ENCODE data around the gene MAPK12. TPM values are rescaled to one million over a fixed set of nuclear protein-coding genes. Genes with fewer than 3 reads are reported as not detected.

The MAPK12 gene
- total RNA-seq, 4 donors from 2014 or later = 3.1 to 5.1 (median 3.7) TPM

- 90 to 95% methylated on average over 17 to 20 of the region's 21 CpGs for WGBS, 2 donors
- intact Hi-C loops (cut with DNase I) = no loop called here
- no peak overlapping the region for H3K4me3 ChIP-seq (replicated peaks in 1 of 3)
- no peak for TF ChIP-seq POLR2A (IDR thresholded peaks at IDR 0.05)
- TF ChIP-seq CTCF (IDR thresholded peaks at IDR 0.05) = no peak
- peaks cover 78 to 83% of the 10 kb centered on the region in 2 donors for H3K36me3 ChIP-seq
- peaks cover 0 to 12% of the 10 kb centered on the region in 2 donors for H3K4me1 ChIP-seq
- no peak overlapping the region for H3K27ac ChIP-seq
- H3K27me3 ChIP-seq = no peaks in the 10 kb centered on the region
- DNase-seq = no peak
- no peaks in the 10 kb centered on the region for H3K9me3 ChIP-seq
Measured at GRCh38 chr22:50286275-50286674, 24.8 kb upstream of the MAPK12 start.

DNA sequence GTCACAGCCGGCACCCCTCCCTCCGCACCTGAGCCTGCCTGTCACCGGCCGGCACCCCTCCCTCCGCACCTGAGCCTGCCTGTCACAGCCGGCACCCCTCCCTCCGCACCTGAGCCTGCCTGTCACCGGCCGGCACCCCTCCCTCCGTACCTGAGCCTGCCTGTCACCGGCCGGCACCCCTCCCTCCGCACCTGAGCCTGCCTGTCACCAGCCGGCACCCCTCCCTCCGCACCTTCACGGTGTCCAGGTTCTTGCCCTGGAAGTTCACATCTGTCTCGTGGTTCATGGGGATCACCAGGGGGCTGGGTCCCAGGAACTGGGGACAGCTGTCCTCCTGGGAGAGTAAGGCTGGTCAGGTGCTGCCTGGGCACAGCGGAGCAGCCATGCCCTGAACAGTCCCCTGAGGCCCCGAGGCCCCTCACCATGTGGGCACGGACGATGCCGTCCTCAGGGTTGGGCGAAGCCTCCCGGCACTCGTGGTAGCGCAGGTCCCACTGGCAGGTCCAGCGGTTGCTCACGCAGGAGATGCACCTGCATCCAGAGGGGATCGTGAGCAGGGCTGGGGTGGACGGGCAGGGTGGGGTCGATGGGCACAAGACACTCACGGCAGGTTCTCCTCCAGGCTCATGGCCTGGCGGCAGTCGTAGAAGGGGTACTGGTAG, 24.2 kb upstream of the MAPK12 start:
- WGBS, 2 donors = 93 to 95% methylated on average over 15 to 18 of the region's 34 CpGs
- no peak for DNase-seq
- H3K36me3 ChIP-seq = peaks cover 84 to 89% of the 10 kb centered on the region in 2 donors

GRCh38 chr22:50284479-50284878, 23.0 kb upstream of the MAPK12 start:
- Histone ChIP-seq H3K4me3 (replicated peaks in 1 of 3) (no peak overlapping the region), H3K36me3 (peaks cover 91 to 92% of the 10 kb centered on the region in 2 donors), H3K4me1 (peaks cover 0 to 12% of the 10 kb centered on the region in 2 donors), H3K27me3 (no peaks in the 10 kb centered on the region), H3K9me3 (no peaks in the 10 kb centered on the region), H3K27ac (no peak overlapping the region)
- 95 to 97% methylated on average over 5 to 11 of the region's 13 CpGs for WGBS, 2 donors
- TF ChIP-seq CTCF (IDR thresholded peaks at IDR 0.05) (no peak), POLR2A (IDR thresholded peaks at IDR 0.05) (no peak)
- intact Hi-C loops (cut with DNase I) = no loop called here
- DNase-seq = no peak

More for the DNA sequence above, 24.2 kb upstream of the MAPK12 start:
- no peaks in the 10 kb centered on the region for H3K9me3 ChIP-seq
- intact Hi-C loops (cut with DNase I) = no loop called here
- no peak overlapping the region for H3K27ac ChIP-seq
- H3K4me3 ChIP-seq (replicated peaks in 1 of 3) = no peak overlapping the region
- no peaks in the 10 kb centered on the region for H3K27me3 ChIP-seq
- peaks cover 0 to 12% of the 10 kb centered on the region in 2 donors for H3K4me1 ChIP-seq
- TF ChIP-seq POLR2A (IDR thresholded peaks at IDR 0.05) (no peak), CTCF (IDR thresholded peaks at IDR 0.05) (no peak)

DNA sequence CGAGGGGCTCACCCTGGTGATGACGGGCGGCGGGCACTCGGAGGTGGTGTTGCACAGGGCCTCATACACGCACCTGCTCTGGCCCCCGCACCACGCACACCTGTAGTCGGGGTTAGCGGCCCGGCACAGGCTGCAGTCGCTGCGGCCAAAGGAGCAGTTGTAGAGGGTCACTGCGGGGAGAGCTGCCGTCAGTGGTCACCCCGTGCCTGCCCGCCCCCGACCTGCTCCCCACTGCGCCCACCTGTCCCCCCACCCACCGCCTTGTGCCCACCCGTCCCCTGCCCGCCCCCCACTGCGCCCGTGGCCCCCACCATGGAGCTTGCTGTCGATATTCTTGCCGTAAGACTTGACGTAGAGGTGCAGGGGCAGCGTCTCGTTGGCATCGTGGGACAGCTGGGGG, 22.3 kb upstream of the MAPK12 start:
- no peak for TF ChIP-seq POLR2A (IDR thresholded peaks at IDR 0.05)
- TF ChIP-seq CTCF (IDR thresholded peaks at IDR 0.05) = no peak
- Histone ChIP-seq H3K36me3 (peaks cover 91% of the 10 kb centered on the region in 2 donors), H3K4me3 (replicated peaks in 1 of 3) (no peak overlapping the region), H3K27me3 (no peaks in the 10 kb centered on the region), H3K4me1 (peaks cover 0 to 12% of the 10 kb centered on the region in 2 donors), H3K9me3 (no peaks in the 10 kb centered on the region), H3K27ac (no peak overlapping the region)
- intact Hi-C loops (cut with DNase I) = no loop called here
- WGBS, 2 donors = 99% methylated on average over 17 of the region's 30 CpGs; no CpG with 5 or more reads in 1 of the 2 donors
- no peak for DNase-seq

DNA sequence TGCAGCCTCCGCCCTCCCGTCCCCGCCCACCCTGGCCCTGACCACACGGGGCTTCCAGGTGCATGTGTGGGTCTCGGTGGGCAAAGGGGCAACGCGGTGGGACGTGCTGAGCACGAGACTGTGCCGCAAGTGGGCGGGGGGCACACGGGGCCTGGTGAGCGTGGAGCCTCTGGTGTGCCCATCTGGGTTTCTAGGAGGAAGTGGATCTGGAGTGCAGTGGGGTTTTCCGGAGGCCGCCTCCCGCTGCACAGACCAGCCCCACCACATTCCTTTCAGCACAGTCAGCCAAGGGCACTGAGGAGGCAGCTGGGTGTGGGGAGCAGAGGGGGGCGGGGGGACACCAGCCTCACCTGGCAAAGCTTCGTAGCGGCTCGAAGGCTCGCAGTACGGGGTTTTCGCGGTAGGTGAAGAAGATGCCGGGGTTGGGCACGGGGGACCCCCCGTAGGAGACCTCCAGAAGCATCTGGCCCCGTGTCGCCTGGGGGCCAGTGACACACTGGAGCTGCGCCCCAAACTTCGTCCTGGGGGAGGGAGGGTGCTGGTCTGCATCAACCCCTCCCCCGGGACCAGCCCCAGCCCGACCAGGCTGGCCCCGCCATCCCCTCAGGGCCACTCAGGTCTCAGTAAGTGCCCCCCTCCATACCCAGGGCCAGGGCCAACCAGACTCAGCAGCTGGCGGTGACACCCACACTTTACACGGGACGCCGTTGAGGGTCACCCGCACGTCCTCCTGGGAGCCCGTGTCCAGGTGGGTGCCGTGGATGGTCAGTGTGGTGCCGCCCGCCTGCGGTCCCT, 21.1 kb upstream of the MAPK12 start:
- Histone ChIP-seq H3K27ac (peak overlapping the region in 2 of 3 donors; percentile 46 to 65), H3K9me3 (no peaks in the 10 kb centered on the region), H3K36me3 (peaks cover 90 to 91% of the 10 kb centered on the region in 2 donors), H3K27me3 (no peaks in the 10 kb centered on the region), H3K4me3 (replicated peaks in 1 of 3) (no peak overlapping the region), H3K4me1 (peaks cover 0 to 12% of the 10 kb centered on the region in 2 donors)
- 80 to 81% methylated on average over 17 to 36 of the region's 45 CpGs for WGBS, 2 donors
- intact Hi-C loops (cut with DNase I) = no loop called here
- TF ChIP-seq POLR2A (IDR thresholded peaks at IDR 0.05) (no peak), CTCF (IDR thresholded peaks at IDR 0.05) (no peak)
- DNase-seq = peak; percentile 73 to 75

Measured in thyroid gland (tissue), 4 donors.